ENCODE measurements around the gene PPFIBP1.

DNA sequence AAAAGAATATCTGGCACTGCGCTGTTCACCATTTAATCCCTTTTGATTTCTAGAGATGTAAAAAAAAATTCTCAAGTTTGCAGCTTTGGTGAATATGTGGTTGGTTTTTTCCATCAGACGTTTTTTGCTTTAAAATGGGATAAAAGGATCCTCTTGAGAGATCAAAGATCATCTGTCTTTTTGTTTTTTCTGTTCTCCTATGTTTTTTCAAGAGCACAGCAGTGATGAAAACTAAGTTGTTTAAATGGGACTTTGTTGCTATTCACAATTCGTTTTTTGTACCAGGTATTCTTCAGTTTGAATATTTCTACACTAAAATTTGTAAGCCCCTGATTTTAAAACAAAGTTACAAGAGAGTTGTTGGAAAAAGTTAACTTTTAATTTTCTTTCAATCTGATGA lies 142.5 kb downstream of the PPFIBP1 start:
- TF ChIP-seq, protein P1, sequence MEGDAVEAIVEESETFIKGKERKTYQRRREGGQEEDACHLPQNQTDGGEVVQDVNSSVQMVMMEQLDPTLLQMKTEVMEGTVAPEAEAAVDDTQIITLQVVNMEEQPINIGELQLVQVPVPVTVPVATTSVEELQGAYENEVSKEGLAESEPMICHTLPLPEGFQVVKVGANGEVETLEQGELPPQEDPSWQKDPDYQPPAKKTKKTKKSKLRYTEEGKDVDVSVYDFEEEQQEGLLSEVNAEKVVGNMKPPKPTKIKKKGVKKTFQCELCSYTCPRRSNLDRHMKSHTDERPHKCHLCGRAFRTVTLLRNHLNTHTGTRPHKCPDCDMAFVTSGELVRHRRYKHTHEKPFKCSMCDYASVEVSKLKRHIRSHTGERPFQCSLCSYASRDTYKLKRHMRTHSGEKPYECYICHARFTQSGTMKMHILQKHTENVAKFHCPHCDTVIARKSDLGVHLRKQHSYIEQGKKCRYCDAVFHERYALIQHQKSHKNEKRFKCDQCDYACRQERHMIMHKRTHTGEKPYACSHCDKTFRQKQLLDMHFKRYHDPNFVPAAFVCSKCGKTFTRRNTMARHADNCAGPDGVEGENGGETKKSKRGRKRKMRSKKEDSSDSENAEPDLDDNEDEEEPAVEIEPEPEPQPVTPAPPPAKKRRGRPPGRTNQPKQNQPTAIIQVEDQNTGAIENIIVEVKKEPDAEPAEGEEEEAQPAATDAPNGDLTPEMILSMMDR (IDR thresholded peaks at IDR 0.05) = no peak
- no peak for TF ChIP-seq POLR2A (IDR thresholded peaks at IDR 0.05)
